Endothelial cell (in vitro differentiated cells): Measurements from ENCODE around the gene MTCL1. TPM values are rescaled to one million over a fixed set of nuclear protein-coding genes. Genes with fewer than 3 reads are reported as not detected.

Experiments
- DNase-seq: peaks from one replicate; pipeline ENCODE4 v3.0.0; 2021; ENCODE audit warnings: low spot score
- H3K27ac Mint-ChIP-seq: one replicate; pipeline ENCODE4 v1.8.0; 2021; ENCODE audit warnings: mixed read lengths, inconsistent platforms; ENCODE audit not compliant: unreplicated experiment
- H3K27me3 Mint-ChIP-seq: one replicate; pipeline ENCODE4 v1.8.0; 2021; ENCODE audit warnings: mild to moderate bottlenecking, moderate library complexity, mixed read lengths, inconsistent platforms; ENCODE audit not compliant: unreplicated experiment
- H3K36me3 Mint-ChIP-seq: one replicate; pipeline ENCODE4 v1.8.0; 2021; ENCODE audit warnings: mild to moderate bottlenecking, low read depth, mixed read lengths, inconsistent platforms; ENCODE audit not compliant: unreplicated experiment
- H3K4me1 Mint-ChIP-seq: one replicate; pipeline ENCODE4 v1.8.0; 2021; ENCODE audit warnings: mild to moderate bottlenecking, mixed read lengths, inconsistent platforms; ENCODE audit not compliant: unreplicated experiment
- H3K4me3 Mint-ChIP-seq: one replicate; pipeline ENCODE4 v1.8.0; 2021; ENCODE audit warnings: mild to moderate bottlenecking, mixed read lengths, inconsistent platforms; ENCODE audit not compliant: unreplicated experiment
- H3K9me3 Mint-ChIP-seq: one replicate; pipeline ENCODE4 v1.8.0; 2021; ENCODE audit warnings: mixed read lengths, inconsistent platforms; ENCODE audit not compliant: unreplicated experiment
- total RNA-seq: library from RNA; stranded (reverse); fragmentation: NEBNext Ultra II Directional; extraction: Animal tissue kit (Norgen Biotek cat#: 25700); gene quantifications from one replicate; pipeline ENCODE4 v1.2.1, GENCODE V29; 2021; ENCODE audit not compliant: unreplicated experiment
- TF ChIP-seq, protein P1 (sequence below): fragments of 200-600 bp; sonication (generic); IDR thresholded peaks from one replicate; pipeline ENCODE4 v1.5.0; 2021; ENCODE audit warnings: antibody characterized with exemption; ENCODE audit not compliant: unreplicated experiment

Gene MTCL1
- total RNA-seq, 1 donor from 2014 or later, result 3.8 TPM

DNA sequence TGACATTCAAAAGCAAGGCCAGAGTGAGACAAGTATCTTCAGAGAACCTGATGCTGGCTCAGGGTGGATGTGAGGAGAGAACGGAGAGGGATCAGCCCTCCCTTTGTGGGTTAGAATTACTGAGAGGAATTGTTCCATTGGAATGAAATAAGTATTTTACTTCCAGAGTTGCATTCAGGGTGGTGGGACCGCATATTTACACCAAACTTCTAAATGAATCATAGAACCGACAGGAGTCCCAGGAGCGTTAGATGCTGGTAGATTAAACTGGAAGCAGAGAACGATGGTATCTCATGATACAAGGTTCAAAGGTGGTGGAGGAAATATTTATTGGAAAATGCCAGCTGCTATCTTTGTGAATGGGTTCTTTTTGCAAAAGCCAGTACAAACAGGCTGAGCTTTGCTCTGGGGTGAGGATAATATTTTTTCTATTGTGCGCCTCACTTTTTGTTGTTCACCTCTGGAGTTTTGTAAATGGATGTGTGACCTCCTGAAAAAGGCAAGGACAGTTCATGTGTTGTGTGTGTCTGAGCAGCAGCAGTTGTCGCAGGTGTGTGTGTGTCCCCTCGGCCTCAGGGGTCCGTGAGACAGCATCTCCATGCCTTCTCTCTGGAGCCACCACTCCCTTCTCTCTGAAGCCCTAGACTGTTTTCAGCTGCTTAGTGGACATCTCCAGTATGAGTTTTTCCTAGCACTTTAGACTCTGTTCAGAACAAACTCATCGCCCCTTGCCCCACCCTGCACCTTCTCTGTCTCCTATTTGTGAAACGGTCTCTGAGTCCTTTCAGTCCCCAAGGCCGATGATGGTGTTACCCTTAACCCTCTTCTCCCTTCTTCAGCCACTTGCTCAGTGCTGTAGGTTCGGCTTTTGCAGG lies 17.8 kb downstream of the MTCL1 start:
- Mint-ChIP-seq H3K9me3 (no peaks in the 10 kb centered on the region), H3K27me3 (no peaks in the 10 kb centered on the region), H3K27ac (no peak overlapping the region), H3K4me1 (no peaks in the 10 kb centered on the region), H3K36me3 (no peaks in the 10 kb centered on the region), H3K4me3 (no peak overlapping the region)
- no peak for DNase-seq
- TF ChIP-seq, protein P1, sequence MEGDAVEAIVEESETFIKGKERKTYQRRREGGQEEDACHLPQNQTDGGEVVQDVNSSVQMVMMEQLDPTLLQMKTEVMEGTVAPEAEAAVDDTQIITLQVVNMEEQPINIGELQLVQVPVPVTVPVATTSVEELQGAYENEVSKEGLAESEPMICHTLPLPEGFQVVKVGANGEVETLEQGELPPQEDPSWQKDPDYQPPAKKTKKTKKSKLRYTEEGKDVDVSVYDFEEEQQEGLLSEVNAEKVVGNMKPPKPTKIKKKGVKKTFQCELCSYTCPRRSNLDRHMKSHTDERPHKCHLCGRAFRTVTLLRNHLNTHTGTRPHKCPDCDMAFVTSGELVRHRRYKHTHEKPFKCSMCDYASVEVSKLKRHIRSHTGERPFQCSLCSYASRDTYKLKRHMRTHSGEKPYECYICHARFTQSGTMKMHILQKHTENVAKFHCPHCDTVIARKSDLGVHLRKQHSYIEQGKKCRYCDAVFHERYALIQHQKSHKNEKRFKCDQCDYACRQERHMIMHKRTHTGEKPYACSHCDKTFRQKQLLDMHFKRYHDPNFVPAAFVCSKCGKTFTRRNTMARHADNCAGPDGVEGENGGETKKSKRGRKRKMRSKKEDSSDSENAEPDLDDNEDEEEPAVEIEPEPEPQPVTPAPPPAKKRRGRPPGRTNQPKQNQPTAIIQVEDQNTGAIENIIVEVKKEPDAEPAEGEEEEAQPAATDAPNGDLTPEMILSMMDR, result no peak

DNA sequence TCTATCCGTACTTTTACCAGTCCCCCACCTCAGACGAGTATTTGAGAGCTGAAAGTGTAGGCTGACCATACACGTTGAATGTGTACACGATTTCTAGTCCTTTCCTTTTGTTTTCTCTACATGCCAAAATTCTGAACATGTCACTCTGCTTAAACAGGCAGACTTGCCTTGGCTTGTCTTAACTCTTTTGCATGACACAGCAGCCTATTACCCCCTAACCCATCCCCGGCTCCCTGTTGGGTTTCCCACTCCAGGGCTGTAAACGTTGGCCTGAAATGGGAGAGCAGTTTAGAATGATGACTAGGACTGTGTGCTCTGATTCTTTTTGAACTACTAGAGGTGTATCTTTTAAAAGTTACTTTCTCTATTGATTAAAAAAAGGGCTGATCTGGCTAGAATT lies 19.1 kb downstream of the MTCL1 start:
- no peak for DNase-seq
- TF ChIP-seq, protein P1, result no peak
- Mint-ChIP-seq H3K27me3 (no peaks in the 10 kb centered on the region), H3K36me3 (no peaks in the 10 kb centered on the region), H3K27ac (no peak overlapping the region), H3K9me3 (no peaks in the 10 kb centered on the region), H3K4me3 (no peak overlapping the region), H3K4me1 (no peaks in the 10 kb centered on the region)

DNA sequence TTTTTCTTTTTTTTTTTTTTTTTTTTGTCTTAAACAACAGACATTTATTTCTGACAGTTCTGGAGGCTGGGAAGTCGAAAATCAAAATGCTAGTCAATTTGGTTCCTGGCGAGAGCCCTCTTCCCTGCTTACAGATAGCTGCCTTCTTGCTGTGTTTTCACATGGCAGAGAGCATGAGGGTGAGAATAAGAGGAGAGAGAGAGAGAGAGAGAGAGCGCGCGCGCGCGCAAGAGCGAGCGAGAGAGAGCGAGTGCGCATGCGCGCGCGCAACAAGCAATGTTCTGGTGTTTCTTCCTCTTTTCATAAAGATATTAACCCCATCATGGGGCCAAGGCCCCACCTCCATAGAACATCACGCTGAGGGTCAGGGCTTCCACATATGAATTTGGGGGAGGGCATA lies 20.9 kb downstream of the MTCL1 start:
- H3K4me1 Mint-ChIP-seq, result no peaks in the 10 kb centered on the region
- TF ChIP-seq, protein P1, result no peak
- no peaks in the 10 kb centered on the region for H3K27me3 Mint-ChIP-seq
- H3K4me3 Mint-ChIP-seq, result no peak overlapping the region
- no peaks in the 10 kb centered on the region for H3K36me3 Mint-ChIP-seq
- H3K9me3 Mint-ChIP-seq, result no peaks in the 10 kb centered on the region
- DNase-seq, result no peak
- no peak overlapping the region for H3K27ac Mint-ChIP-seq

DNA sequence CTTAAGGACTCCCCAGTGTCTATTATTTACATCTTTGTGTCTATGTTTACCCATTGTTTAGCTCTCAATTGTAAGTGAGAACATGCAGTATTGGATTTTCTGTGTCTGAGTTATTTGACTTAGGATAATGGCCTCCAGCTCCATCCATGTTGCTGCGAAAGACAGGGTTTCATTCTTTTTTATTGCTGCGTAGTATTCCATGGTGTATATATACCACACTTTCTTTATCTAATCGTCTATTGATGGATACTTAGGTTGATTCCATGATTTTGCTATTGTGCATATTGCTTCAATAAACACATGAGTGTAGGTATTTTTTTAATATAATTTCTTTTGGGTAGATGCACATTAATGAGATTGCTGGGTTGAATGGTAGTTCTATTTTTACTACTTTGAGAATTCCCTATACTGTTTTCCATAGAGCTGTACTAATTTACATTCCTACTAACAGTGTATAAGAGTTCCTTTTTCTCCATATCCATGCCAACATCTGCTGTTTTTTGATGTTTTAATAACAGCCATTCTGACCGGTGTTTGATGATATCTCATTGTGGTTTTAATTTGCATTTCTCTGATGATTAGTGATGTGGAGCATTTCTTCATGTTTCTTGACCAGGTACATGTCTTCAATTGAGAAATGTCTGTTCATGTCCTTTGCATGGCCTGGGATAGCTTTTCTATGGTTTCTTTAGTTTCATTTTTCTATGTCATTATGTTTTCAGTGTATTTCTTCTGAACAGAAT lies 21.8 kb downstream of the MTCL1 start:
- no peaks in the 10 kb centered on the region for H3K36me3 Mint-ChIP-seq
- no peaks in the 10 kb centered on the region for H3K9me3 Mint-ChIP-seq
- H3K27ac Mint-ChIP-seq, result no peak overlapping the region
- TF ChIP-seq, protein P1, result no peak
- H3K27me3 Mint-ChIP-seq, result no peaks in the 10 kb centered on the region
- H3K4me1 Mint-ChIP-seq, result no peaks in the 10 kb centered on the region
- no peak overlapping the region for H3K4me3 Mint-ChIP-seq
- no peak for DNase-seq
